KG1 (cell line): Measurements from ENCODE around the gene UMPS.
A peak's percentile ranks its signal among the peaks of the same experiment; 100 is the strongest.
"Not testable (repeated sequence)": the region's sequence is repeated elsewhere in the genome, so short reads cannot be mapped to it uniquely, and the experiment has no call there.

Experiments
- DNase-seq: peaks from one replicate; lab custom pipeline; 2025; lab: John Stamatoyannopoulos, UW

UMPS gene

DNA sequence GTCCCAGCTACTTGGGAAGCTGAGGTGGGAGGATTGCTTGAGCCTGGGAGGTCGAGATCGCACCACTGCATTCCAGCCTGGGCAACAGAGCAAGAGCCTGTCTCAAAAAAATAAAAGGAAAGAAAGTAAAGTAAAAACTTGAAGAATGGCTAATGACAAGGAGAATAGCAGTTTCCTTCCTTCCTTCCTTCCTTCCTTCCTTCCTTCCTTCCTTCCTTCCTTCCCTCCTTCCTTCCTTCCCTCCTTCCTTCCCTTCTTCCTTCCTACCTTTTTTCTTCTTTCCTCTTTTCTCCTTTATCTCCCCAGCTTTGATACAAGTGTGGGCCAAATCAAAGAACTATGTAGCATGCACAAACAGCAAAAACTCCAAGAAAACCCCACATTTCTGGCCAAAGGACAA lies 23.0 kb upstream of the UMPS start:
- DNase-seq, result not testable (repeated sequence)

GRCh38 chr3:124707656-124708062 lies 22.6 kb upstream of the UMPS start:
- DNase-seq, result no peak

DNA sequence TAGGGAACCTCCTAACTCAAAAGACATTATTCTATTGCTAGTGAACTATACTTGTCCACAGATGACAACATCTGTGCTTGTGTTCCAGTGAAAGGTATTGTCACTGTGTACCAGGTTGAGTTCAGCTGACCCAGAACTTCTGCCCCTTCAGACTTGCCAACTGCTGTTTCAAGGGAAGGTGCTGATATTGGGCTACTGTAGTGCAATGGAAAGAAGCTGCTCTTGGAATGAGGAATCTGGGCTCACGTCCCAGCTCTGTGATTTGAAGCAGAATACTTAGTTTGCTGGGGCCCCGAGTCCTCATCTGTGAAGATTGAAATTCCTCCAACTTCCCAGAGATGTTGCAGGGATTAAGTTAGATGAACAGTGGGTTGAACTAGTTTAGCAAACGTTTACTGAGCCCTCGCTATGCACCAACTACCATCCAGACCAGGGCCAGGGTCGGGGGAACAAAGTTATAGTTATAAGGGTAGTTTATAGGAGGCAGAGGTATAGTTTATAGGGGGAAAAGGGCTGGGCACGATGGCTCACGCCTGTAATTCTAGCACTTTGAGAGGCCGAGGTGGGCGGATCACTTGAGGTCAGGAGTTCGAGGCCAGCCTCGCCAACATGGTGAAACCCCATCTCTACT lies 15.9 kb upstream of the UMPS start:
- DNase-seq, result no peak

- no peak for DNase-seq
Observed at GRCh38 chr3:124722589-124722988, 7.7 kb upstream of the UMPS start.

- DNase-seq, result no peak
Observed at GRCh38 chr3:124730941-124731297, 667 bp downstream of the UMPS start.

- DNase-seq, result no peak
Observed at GRCh38 chr3:124731760-124732159, 1.5 kb downstream of the UMPS start.

DNA sequence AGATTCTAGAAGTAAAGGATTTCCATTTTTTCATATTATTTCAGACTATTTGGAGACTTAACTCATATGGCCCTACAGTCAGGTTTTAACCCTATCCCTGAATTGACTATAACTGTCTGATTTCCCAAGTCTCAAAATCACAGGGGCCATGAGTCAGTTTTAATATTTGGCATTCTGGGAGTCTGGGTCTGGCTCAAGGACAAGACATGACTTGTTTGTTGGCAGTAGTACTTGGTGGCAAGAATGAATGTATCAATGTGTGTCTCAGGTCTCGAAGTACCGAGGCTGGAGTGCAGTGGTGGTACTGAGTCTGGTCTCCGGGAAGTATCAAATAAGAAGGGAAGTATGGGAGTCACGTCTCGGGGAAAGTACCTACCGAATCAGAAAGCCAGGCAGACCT lies 10.8 kb downstream of the UMPS start:
- DNase-seq, result no peak

DNA sequence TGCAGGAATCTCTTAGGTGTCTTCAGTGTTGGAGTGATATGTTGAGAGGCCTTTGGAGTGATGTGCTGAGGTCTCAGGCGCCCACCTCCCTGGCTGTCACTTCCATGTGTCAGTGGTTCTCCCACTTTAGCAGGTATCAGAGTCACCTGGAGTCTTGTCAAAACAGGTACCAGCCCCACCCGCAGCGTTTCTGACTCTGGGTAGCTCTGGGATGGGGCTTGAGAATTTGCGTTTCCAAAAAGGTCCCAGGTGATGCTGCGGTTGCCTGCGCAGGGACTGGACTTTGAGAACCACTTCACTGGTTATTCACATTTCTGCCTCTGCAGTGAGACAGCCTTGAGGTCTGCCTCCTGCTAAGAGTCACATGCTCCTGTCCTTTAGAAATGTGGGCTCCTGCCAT lies 15.5 kb downstream of the UMPS start:
- DNase-seq, result no peak

DNA sequence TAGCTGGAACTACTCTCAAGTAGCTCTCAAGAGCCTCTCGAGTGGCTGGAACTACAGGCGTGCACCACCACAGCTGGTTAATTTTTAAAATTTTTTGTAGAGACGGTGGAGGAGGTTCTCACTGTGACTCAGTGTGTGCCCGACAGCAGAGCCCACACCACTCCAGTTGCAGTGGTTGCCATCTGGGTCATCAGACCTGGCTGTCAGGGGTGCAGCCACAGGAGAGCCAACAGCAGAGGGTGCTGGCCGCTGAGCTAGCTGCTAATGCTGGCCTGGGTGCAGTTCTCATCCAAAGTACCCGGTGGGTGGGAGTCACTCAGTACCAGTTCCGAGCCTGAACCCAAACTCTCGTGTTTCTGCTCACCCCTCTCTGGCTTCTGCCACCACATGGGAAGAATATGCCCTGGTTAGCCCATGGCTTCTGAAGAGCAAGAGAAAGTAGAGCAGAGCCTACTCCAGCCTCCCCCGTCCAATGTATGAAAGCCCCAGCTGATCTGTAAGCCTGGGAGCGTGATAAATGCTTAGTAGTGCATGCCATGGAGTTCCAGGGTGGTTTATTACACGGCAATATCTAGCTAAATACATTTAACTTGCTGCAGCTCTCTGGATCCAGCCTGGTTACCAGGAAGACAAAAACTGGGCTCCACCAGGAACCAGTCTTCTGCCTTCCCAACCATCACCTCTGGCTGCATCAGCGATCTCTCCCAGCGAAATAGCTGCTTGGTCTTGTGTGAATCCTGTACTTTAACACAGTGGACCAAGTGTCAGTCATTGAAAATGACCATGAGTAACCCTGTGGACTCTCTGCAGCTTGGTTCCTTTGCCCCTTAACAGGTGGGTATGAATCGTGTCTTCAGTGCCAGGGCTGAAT lies 17.1 kb downstream of the UMPS start:
- DNase-seq, result no peak

DNA sequence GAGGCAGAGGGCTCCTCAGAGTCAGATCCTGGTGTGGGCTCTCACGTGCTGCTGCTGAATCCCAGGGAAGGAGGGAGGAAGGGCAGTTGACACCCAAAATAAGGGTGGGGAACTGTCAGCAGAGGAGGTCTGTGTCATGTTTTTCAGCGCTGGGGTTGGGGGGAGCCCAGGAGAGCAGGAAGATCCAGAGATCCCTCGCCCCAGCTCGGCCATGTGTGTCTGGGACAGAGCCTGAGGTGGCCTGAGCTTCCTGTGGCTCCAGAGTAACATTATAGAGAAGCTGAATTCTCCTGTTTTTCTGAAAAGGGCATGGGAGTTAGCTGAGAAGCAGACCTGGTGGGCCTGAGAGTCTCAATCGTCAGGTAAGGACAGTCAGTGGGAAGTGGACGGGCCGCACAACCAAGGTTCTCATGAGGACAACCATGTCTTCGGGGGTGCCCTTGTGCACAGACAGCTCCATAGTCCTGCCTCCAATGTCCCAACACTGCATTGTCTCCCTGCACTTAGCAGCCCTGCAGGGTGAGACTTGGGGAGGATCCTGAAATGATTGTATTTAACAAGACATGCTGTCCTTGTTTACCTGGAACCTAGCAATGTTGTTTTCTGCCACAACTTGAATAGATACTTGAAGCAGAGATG lies 18.4 kb downstream of the UMPS start:
- no peak for DNase-seq

GRCh38 chr3:124749877-124750276 lies 19.6 kb downstream of the UMPS start:
- DNase-seq, result not testable (repeated sequence)

DNA sequence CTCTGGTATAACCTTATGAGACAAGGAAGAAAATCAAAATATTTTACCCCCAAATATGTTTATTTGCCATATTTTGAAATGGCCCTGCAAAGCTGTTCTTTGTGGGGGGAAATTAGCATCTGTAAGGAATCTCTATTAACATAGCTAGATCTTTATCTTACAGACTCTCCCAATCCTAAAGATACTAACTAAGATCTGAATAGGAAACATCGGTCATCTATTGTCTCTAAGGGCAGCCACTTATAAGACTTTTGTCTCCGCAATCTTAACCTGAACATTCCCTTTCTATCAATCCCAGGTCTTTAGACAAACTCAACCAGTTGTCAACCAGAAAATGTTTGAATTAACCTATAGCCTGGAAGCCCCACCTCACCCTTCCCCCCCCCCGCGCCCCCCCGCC lies 21.2 kb downstream of the UMPS start:
- no peak for DNase-seq

DNA sequence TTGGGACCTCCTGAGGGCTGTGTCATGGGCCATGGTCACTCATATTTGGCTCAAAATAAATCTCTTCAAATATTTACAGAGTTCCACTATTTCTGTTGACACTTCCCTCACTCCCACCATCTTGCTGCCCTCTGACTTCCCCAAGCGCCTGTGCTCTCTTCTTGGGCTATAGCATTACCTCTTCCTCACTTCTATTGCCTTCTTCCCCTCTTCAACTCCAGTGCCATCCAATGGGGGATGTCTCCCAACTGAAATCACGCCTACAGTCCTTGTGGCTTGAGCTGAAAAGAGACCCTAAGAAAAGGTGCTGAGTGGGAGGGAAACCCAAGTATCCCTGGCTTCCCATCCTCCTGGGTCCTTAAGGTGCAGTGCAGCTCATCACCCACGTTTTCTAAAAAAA lies 21.8 kb downstream of the UMPS start:
- DNase-seq, result no peak

GRCh38 chr3:124757926-124758325 lies 27.7 kb downstream of the UMPS start:
- DNase-seq, result not testable (repeated sequence)

- DNase-seq, result no peak
Observed at GRCh38 chr3:124758851-124759635, 28.8 kb downstream of the UMPS start.

DNA sequence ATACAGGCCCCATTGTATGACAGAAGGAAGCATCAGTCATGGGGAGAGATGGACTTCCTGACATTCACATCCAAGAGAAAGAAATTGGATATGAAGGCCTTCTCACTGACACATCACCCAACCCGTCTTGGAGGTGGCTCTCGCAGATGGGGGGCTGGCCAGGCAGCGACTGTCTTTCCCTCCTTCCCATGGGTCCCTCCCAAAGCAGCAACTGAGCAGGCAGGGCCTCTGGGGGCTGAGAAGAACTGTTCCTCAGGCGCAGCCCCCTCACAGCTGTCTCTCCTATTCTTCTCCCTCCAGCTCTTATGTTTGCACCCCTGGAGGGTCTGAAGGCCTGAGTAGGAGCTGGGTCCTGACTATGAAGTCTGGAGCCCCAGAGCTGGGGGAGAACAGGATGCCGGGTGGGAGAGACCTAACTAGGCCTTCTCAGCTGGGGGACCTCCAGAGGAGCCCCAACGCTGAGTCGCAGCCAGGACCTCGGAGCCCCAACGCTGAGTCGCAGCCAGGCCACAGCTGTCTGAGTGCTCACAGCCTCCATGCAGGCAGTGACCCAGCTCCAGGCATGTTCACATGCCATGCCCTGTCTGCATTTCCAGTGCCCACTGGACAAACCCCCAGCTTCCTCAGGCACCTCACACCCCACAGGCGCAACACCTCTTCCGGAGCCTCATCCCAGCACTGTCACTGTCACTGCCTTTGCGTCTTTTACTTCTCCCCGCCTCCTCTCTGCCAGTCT lies 29.6 kb downstream of the UMPS start:
- no peak for DNase-seq

DNA sequence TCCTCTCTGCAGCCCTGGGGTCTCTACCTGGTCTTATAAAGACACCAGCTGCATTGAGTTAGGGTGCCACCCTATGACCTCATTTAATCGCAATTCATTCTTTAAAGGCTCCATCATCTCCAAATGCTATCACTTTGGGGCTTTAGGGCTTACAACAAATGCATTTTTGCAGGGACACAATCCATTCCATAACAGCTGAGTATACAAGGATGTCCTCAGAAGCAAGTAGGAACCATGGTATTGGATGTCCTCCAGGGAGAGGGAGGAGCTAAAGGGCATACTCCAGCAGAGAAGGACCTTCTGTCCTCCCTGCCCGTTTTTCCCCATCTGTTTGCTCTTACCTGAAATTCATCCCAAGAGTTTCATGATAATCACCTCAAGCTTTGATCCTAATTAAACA lies 30.3 kb downstream of the UMPS start:
- no peak for DNase-seq

- peak; percentile 77 for DNase-seq
Observed at GRCh38 chr3:124761250-124761796, 31.1 kb downstream of the UMPS start.

DNA sequence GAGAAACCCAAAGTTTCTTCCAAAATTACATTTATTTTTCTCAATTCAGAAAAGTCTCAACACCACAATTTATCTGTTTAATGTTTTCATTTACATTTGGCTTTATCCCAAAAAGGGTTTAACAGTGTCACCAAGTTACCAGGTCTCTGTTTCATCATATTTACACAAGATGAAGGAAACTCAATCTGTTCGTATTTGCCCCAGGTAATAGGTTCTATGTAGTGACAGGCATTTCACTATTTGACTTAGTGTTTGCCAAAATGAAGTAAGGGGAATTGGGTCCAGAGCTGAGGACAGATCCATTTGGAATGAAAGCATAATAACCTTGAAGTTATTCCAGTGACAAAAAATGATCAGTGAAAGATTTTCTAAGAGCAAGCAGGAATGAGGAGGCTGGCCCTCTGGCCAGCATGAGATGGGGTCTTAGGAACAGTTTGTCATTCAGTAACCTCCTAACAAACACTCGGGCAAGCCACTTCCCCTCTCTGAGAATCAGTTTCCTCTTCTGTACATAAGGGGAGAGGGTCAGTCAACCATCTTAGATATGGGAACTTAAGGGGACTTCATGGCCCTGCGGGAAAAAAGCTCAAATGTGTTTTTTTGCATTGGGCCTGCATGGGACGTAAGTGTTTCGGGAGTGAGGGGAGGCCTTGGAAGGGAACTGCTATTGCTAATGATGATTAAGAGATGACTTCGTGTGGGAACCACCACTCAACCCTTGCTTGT lies 31.8 kb downstream of the UMPS start:
- DNase-seq, result no peak

DNA sequence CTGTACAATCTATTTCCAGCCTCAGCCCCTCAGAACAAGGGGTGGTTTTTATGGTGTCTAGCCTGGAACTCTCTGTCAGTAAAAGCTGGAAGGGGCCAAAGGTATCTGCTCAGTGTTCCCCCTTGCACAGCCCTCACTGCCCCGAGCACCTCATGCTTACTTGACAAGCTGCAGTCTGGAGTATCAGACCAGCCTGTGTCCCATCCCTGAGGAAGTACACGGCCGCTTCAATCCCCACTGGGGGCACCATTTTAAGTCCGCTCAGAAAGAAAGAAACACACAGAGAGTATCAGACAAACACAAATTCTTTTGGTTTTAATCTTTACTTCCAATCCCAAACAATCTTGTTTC lies 32.4 kb downstream of the UMPS start:
- no peak for DNase-seq

DNA sequence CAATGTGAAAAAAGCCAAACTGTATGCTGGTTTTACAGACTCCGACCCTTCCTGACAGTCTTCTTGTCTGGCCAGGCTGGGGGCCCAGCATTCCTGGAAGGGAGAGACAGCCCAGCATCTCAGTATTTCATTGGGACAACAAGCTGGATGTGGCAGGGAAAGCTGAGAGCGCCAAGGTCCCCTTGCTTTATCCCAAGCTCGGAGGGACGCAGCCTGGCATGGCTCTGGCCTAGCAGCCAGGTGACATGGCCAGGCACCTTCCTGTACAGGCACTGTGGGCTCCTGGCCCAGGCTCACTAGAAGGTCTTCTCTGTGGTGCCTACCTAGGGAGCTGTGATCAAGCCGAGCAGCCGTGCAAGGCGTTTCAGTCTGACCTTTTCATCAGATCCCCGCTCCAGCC lies 33.0 kb downstream of the UMPS start:
- DNase-seq, result no peak
